Measurements from ENCODE around the gene LARGE1.
A peak's percentile ranks its signal among the peaks of the same experiment; 100 is the strongest.

Gene LARGE1

GRCh38 chr22:33853200-33854097 lies 66.8 kb downstream of the LARGE1 start:
- no peak for TF ChIP-seq CTCF (IDR thresholded peaks at IDR 0.05; ENCODE audit: low read depth, low read length, missing control alignments)
- peak; percentile 85 for DNase-seq
- Histone ChIP-seq H3K36me3 (replicated peaks) (no peaks in the 10 kb centered on the region), H3K27ac (peak overlapping the region; percentile 60), H3K4me3 (ENCODE audit: low read depth, low read length) (peak overlapping the region; percentile 60), H3K27me3 (replicated peaks) (no peaks in the 10 kb centered on the region)
- in situ Hi-C loops (cut with HindIII; ENCODE audit: low pct_ligation_motif_present, low sequenced_read_pairs), result no loop called here

GRCh38 chr22:33851821-33852384 lies 68.4 kb downstream of the LARGE1 start:
- in situ Hi-C loops (cut with HindIII; ENCODE audit: low pct_ligation_motif_present, low sequenced_read_pairs), result no loop called here

GRCh38 chr22:33851240-33851639 lies 69.0 kb downstream of the LARGE1 start:
- Histone ChIP-seq H3K4me3 (ENCODE audit: low read depth, low read length) (no peak overlapping the region), H3K36me3 (replicated peaks) (no peaks in the 10 kb centered on the region), H3K27me3 (replicated peaks) (no peaks in the 10 kb centered on the region), H3K27ac (no peak overlapping the region)
- no peak for DNase-seq
- TF ChIP-seq CTCF (IDR thresholded peaks at IDR 0.05; ENCODE audit: low read depth, low read length, missing control alignments), result no peak
- in situ Hi-C loops (cut with HindIII; ENCODE audit: low pct_ligation_motif_present, low sequenced_read_pairs), result no loop called here

More at GRCh38 chr22:33851821-33852384, 68.4 kb downstream of the LARGE1 start:
- no peak for DNase-seq
- TF ChIP-seq CTCF (IDR thresholded peaks at IDR 0.05; ENCODE audit: low read depth, low read length, missing control alignments), result no peak
- Histone ChIP-seq H3K4me3 (ENCODE audit: low read depth, low read length) (no peak overlapping the region), H3K27me3 (replicated peaks) (no peaks in the 10 kb centered on the region), H3K27ac (no peak overlapping the region), H3K36me3 (replicated peaks) (no peaks in the 10 kb centered on the region)

GRCh38 chr22:33850724-33851123 lies 69.6 kb downstream of the LARGE1 start:
- Histone ChIP-seq H3K27me3 (replicated peaks) (no peaks in the 10 kb centered on the region), H3K27ac (no peak overlapping the region), H3K4me3 (ENCODE audit: low read depth, low read length) (no peak overlapping the region), H3K36me3 (replicated peaks) (no peaks in the 10 kb centered on the region)
- TF ChIP-seq CTCF (IDR thresholded peaks at IDR 0.05; ENCODE audit: low read depth, low read length, missing control alignments), result no peak
- in situ Hi-C loops (cut with HindIII; ENCODE audit: low pct_ligation_motif_present, low sequenced_read_pairs), result no loop called here
- DNase-seq, result no peak

GRCh38 chr22:33850193-33850592 lies 70.1 kb downstream of the LARGE1 start:
- in situ Hi-C loops (cut with HindIII; ENCODE audit: low pct_ligation_motif_present, low sequenced_read_pairs), result no loop called here
- H3K36me3 ChIP-seq (replicated peaks), result no peaks in the 10 kb centered on the region
- no peak overlapping the region for H3K4me3 ChIP-seq (ENCODE audit: low read depth, low read length)
- H3K27me3 ChIP-seq (replicated peaks), result no peaks in the 10 kb centered on the region
- H3K27ac ChIP-seq, result no peak overlapping the region
- no peak for TF ChIP-seq CTCF (IDR thresholded peaks at IDR 0.05; ENCODE audit: low read depth, low read length, missing control alignments)
- no peak for DNase-seq

Data from brain microvascular endothelial cell (primary cell).